HG03103 (cell line): Measurements from ENCODE around the gene FH.

Experiments used
- ATAC-seq: cut with Tn5 transposase; IDR thresholded peaks from one replicate; pipeline ENCODE4 v1.9.1; 2021; ENCODE audit warnings: low read depth; ENCODE audit not compliant: unreplicated experiment

The FH gene

DNA sequence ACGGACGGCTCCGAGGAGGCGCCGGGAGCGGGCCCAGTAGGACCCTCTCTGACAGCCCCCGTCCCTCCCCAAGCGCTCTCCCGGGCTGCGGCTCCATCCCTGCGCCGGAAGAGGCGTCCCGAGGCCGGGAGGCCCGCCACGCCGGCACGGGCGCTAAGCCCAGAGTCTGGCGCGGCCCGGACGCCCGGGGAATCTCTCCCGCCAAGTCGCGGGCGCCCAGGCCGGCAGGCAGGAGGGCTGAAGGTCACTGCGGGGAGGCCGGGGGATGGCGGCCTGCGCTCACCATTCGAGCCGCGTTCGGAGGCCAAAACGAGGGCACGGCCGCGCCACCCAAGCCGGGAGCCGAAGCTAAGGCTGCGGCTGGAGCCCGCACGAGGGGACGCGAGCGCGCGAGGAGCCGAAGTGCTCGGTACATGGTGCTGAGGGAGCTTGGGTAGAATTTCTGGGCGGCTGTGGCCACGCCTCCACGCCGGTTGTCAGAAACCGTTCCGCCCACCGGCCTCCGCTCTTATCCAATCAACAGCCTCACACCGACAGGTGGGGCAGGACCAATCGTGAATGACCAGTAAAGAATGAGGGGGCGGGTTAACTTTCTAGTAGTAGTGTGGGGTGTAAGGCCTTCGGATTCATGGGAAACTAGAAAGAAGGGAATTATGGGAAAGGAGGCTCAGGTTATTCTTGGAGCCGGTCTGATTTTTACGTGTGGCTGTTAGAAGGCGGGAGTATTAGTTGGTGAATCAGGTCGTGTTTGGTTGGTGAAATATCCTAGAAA, at the start of gene FH:
TSS of gene FH (minus strand) at position 448 of the 772 bp plus-strand sequence. CDS start at position 415, 33 bp downstream.
- peak; percentile 97 for ATAC-seq

- no peak for ATAC-seq
Observed at GRCh38 chr1:241560849-241561187, 41.3 kb upstream of the FH start.

DNA sequence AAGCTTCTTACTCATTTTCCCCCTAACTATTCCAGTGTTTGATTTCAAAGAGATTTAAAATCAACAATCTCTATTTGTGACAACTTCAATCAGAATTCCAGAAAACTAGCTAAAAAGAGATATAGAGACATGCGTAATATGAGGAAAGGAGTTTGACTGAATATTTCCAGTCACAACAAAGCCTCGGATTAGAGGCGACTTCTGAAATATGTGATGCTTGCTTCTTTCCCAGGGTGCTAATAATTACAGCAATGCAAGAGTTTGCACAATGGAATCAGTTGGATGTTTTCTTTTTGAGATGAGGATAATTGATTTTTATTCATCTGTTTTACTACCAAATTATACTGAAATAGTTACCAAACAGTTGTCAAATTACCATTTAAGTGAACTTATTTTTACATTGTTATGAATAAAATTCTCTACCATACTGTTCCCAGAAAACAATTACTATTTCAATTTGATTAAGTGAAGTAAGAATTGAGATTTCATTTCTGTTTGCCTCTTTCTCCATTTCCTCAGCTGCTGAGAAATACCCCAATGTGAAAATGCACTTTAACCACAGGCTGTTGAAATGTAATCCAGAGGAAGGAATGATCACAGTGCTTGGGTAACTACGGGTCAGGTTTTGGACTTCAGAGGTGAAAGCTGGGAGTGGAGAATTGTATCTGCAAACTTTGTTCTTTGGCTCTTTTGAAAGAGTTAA, 40.7 kb upstream of the FH start:
- ATAC-seq: no peak

DNA sequence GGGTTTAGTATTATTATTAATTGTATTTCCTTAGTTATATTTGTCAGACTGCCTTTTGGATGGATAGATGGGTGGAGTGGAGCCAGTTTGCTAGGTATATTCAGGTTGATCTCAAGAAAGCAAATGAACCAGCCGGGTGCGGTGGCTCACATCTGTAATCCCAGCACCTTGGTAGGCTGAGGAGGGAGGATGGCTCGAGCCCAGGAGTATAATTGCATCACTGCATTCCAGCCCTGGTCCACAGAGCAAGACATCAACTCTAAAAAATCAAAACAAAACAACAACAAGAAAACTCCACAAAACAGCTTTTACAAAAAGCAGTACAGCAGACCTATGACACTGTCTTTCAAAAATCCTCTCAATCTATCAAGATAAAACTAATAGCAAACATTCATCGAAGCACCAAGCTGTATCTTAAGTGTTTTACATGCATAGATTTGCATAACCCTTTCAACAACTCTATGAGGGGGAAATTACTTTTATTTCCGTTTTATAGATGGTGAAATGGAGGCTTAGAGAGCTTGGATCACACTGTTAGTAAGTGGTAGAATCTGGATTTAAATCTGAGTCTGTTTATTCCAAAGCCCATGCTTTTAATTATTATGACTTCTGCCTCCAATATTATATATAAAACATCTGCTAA, 38.1 kb upstream of the FH start:
- no peak for ATAC-seq

DNA sequence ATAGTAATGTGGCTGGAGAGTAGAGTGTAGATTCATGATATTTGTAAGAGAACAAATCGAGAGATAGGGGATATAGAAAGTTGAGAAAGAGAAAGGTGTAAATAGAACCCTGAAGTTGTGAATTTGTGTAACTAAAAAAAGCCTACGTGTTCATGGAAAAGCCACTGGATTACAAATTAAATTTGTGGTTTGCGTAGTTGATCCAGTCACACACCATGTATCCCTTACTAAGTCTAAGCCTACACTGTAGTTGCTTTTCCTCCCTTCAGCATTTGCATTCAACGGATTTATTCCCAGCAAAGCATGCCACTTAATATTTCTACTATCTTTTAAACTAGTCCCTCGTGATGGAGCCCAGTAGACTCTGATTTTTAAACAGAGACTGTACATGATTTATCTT, 37.5 kb upstream of the FH start:
- no peak for ATAC-seq

DNA sequence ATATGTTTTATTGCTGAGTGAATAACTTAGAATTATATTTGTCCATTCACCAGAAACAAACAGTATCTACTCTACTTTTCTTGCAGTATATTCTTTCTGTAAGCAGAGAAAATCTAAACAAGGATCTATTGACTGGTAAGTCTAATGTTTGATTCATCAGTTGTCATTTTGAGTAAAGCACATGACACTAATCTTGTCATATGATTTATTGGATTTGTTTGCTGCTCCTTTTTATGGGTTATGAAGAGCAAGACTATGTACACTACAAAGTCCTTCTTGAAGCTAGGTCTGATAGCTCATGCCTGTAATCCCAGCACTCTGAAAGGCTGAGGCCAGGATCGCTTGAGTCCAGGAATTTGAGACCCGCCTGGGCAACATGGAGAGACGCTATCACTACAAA, 36.0 kb upstream of the FH start:
- ATAC-seq: no peak

- ATAC-seq: no peak
Observed at GRCh38 chr1:241553886-241554592, 34.5 kb upstream of the FH start.

DNA sequence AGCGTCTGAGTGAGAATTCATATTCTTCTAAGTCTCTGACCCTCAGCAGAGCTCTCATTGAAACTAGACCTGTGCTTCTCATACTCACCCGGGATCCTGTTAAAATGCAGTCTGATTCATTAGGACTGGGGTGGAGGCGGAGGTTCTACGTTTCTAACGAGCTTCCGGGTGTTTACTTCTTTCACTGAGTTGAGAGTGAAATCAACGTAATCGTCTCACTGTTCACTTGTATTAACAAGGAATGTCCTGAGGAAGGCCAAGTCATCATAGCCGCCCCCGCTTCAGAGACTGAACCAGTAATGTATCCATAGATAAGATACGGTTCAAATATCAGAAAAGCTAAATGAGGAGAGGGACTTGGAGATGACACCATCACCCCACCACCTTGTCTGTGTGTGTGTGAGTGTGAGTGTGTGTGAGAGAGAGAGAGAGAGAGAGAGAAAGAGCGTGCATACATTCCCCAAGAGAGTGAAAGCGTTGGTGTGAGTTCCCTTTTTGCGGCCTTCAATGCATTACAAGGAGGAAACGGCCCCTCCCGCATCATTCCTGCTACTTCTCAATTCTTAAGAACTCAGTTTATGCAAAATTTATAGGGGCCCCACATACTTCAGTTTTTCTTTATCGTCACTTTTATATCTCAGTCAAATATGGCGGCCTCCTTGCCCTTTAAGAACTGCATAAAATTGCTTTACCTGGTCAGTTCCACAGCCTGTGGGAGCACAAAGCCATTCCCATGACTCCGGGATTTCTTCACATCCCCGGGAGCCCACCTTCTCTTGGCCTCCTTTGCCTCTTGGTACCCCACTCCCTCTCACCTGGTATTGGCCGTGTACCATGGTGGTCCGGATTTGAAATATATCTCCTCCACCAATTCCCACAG, 32.4 kb upstream of the FH start:
- peak; percentile 70 for ATAC-seq

- ATAC-seq: no peak
Observed at GRCh38 chr1:241550318-241550717, 30.8 kb upstream of the FH start.

- ATAC-seq: no peak
Observed at GRCh38 chr1:241548008-241548407, 28.5 kb upstream of the FH start.

DNA sequence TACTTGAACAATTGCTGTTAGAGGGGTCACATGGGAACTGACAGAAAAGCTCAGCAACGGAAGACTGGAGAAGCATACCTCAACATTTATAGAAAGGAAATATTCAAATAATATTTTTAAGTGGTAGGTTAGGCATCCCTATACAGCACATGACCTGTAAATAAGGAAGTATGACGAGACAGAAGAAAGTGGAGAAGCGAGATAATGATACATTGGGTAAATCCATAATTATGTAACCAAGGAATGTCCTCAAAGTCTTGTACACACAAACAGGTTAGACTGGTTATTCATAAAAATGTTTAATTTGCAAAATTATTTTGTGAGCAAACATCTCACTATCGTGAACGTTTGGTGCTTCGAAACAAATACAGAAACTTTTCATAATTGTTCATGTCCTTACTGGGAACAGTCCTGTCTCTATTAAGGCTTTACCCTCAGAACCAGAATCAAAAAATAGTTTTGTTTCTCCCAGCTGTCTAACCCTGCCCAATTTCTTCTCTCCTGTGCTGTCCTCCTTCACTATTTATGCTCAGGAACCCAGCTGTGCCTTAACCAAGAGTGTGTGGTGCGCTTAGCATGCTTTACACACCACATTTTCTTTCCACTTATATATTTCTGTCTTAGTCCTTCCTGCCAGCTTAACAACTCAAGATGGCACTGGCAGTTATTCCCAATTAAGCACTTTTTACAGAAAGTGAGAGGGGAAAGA, 22.8 kb upstream of the FH start:
- ATAC-seq: no peak

GRCh38 chr1:241536969-241537368, 17.4 kb upstream of the FH start:
- no peak for ATAC-seq

- ATAC-seq: no peak
Observed at GRCh38 chr1:241536304-241536703, 16.7 kb upstream of the FH start.

- peak; percentile 34 for ATAC-seq
Observed at GRCh38 chr1:241533326-241534115, 14.0 kb upstream of the FH start.

DNA sequence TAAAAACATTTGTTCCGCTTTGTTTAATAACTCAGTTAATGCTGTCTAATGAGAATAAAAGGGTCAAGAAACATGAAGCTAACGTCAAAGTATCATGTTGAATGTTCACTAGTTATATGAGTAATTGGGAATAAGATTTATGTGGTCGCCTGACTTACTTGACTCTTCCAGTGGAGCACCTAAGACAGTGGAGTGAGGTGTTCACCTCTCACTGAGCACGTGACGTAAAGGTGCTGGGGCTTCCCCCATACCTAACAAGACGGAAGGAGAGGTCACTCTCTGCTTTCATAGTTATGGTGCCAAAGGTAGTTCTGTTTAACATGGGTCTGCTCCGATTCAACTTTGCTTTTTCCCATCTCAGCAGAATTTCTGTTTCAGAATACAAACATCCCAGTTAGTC, 13.3 kb upstream of the FH start:
- peak; percentile 60 for ATAC-seq

DNA sequence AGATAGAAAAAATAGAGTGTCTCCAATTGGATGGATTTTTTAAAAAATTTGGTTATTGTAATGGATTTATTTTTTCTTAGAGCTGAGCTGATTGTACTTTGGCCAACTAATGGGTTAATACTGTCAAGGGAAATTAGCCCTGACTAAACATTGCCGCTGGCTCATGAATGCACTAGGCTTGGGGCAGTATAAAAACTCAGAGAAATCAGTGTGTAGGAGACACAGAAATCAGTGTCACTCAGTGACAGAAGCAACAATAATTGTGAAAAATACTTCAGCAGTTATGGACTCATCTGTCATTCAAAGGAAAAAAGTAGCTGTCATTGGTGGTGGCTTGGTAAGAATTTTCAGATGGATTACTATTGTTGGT, 12.6 kb upstream of the FH start, which contains the start of gene KMO:
TSS of gene KMO (plus strand) at position 217 of the 370 bp plus-strand sequence. CDS start at position 284, 67 bp downstream.
- ATAC-seq: peak; percentile 24

DNA sequence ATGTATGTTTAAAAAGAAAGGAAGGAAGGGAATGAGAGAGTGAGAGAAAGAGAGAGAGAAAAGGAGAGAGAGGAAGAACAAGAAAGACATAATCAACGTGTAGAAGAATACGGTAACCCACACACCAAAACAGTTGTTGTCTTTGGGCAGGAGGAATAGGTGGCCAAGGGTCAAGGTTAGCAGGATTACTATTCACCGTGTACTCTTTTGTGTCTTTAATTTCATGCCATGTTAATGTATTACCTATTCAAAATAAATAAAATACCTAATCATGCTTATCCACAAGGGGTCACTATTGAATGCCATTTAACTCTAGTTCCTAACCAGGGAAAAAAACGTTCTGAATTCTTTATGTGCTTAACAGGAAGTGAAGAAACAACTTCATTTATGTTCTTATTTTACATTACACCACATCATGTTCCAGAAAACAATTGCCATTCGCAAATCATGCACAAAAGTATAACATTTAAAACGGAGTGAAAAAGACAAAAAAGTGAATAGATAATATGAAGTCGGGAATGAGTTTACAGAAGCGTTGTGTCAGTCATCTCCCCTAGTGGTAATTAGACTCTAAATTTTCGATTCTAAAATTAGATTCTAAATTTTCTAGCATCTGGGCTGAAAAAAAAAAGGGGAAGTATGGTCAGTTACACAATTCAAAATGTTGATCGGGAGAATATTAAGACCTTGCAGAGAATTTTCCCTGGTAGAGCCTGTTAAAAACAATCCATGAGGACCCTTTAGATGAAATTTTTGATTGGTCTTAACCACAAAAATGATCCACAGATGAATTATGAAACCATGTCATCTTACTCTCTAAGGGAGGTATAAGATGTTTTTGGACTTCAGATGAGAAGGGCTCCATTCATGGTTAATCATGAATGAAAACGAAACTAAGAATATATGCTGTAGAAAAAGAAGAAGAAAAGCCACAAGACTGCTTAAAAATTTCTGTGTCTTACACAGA, 11.9 kb upstream of the FH start:
- ATAC-seq: peak; percentile 61

- ATAC-seq: no peak
Observed at GRCh38 chr1:241527146-241527545, 7.6 kb upstream of the FH start.
